ENCODE results near the gene MILR1. TPM values are rescaled to one million over a fixed set of nuclear protein-coding genes. Genes with fewer than 3 reads are reported as not detected.
A peak's percentile ranks its signal among the peaks of the same experiment; 100 is the strongest.

The MILR1 gene
- total RNA-seq, 1 experiment from 2014 or later, result 9.8 TPM

DNA sequence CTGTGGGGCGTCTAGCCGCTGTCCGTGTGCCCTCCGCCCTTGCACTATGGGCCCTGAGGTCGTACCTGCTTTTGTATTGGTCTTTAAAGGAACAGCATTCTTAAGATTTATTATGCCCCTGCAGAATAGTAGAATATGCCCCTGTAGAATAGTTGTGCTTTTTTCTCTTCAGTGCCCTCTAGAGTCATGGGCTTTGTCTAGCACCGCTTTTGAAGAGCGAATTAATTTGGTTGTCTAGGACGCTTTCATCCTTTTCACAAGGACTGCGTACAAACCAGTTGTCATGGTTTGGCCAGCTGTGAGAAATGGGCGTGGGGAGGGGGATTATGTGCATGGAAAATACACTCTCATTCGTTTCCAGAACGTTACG, 58.5 kb downstream of the MILR1 start:
- peaks cover 28% of the 10 kb centered on the region for H3K4me1 Mint-ChIP-seq (ENCODE audit: insufficient read depth, unreplicated experiment)
- TF ChIP-seq CTCF (IDR thresholded peaks at IDR 0.05; ENCODE audit: unreplicated experiment), result peak; percentile 25
- no peaks in the 10 kb centered on the region for H3K27me3 Mint-ChIP-seq (ENCODE audit: insufficient read depth, unreplicated experiment)
- H3K36me3 Mint-ChIP-seq (ENCODE audit: insufficient read depth, unreplicated experiment), result peaks cover 76% of the 10 kb centered on the region
- POLR2A ChIA-PET, result interaction anchor here (0.5 to 6.5 kb wide), 36 partner anchors 8 to 773 kb away, joined by 3 to 225 read pairs (median 8); partner anchors contain the start of genes CCDC47, POLG2, SMARCD2 and SMURF2
- CTCF ChIA-PET, result interaction anchor here (0.6 to 1.7 kb wide), 7 partner anchors 9 to 669 kb away, joined by 3 to 8 read pairs (median 5); no protein-coding TSS in a partner anchor
- H3K4me3 Mint-ChIP-seq (ENCODE audit: unreplicated experiment), result peak overlapping the region; percentile 99
- H3K9me3 Mint-ChIP-seq (ENCODE audit: unreplicated experiment), result no peaks in the 10 kb centered on the region
- no TSS peak for BruUV-seq (replicated peaks)
- H3K27ac Mint-ChIP-seq (ENCODE audit: low read depth, unreplicated experiment), result peak overlapping the region; percentile 100
- intact Hi-C loops (cut with micrococcal nuclease), result loop anchor here (1.0 to 2.0 kb wide), 2 partner anchors 87 to 141 kb away; no protein-coding TSS in a partner anchor
- peak; percentile 72 for DNase-seq (ENCODE audit: unreplicated experiment)

DNA sequence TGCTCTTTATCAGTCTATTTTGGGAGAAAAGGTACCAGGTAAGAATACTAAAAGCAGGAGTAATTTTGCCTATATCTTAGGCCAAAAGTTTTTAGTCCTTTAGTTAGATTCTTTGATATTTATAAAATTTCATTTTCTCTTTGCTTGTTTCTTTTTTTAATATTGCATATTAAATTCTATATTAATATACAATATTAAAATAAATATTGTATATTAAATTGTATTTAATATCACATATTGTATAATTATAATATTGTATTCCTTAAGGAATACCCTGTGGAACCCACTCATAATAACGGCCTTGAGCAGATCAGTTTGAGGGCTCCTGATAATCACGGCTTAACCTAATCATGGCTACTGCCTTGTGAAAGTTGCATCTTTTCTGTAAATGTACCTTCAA, 59.8 kb downstream of the MILR1 start:
- no peaks in the 10 kb centered on the region for H3K27me3 Mint-ChIP-seq (ENCODE audit: insufficient read depth, unreplicated experiment)
- DNase-seq (ENCODE audit: unreplicated experiment), result no peak
- intact Hi-C loops (cut with micrococcal nuclease), result no loop called here
- H3K9me3 Mint-ChIP-seq (ENCODE audit: unreplicated experiment), result no peaks in the 10 kb centered on the region
- CTCF ChIA-PET, result no interaction called here
- H3K27ac Mint-ChIP-seq (ENCODE audit: low read depth, unreplicated experiment), result no peak overlapping the region
- peak overlapping the region; percentile 99 for H3K4me3 Mint-ChIP-seq (ENCODE audit: unreplicated experiment)
- peaks cover 71% of the 10 kb centered on the region for H3K36me3 Mint-ChIP-seq (ENCODE audit: insufficient read depth, unreplicated experiment)
- peaks cover 16% of the 10 kb centered on the region for H3K4me1 Mint-ChIP-seq (ENCODE audit: insufficient read depth, unreplicated experiment)
- no peak for TF ChIP-seq CTCF (IDR thresholded peaks at IDR 0.05; ENCODE audit: unreplicated experiment)
- no TSS peak for BruUV-seq (replicated peaks)
- POLR2A ChIA-PET, result interaction anchor here (1.2 kb wide), 1 partner anchor 12 kb away, joined by 4 read pairs; the partner anchor contains the start of gene POLG2

DNA sequence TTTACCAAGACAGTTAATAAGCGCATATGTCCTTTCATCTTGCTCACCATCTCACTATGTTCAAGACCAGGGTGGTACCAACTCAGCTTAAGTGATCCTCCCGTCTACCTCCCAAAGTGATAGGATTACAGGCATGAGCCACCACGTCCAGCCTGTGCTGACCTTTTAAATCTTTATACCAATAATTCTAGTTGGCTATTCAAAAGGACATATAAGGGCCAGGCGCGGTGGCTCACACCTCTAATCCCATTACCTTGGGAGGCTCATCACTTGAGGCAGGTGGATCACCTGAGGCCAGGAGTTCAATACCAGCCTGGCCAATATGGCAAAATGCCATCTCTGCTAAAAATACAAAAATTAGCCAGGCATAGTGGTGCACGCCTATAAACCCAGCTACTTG, 60.3 kb downstream of the MILR1 start:
- H3K36me3 Mint-ChIP-seq (ENCODE audit: insufficient read depth, unreplicated experiment), result peaks cover 71% of the 10 kb centered on the region
- no peak overlapping the region for H3K27ac Mint-ChIP-seq (ENCODE audit: low read depth, unreplicated experiment)
- ChIA-PET POLR2A (interaction anchor here (1.2 kb wide), 1 partner anchor 12 kb away, joined by 4 read pairs; the partner anchor contains the start of gene POLG2), CTCF (interaction anchor here (0.6 kb wide), 1 partner anchor 210 kb away, joined by 3 read pairs; no protein-coding TSS in a partner anchor)
- H3K27me3 Mint-ChIP-seq (ENCODE audit: insufficient read depth, unreplicated experiment), result no peaks in the 10 kb centered on the region
- H3K4me3 Mint-ChIP-seq (ENCODE audit: unreplicated experiment), result peak overlapping the region; percentile 99
- intact Hi-C loops (cut with micrococcal nuclease), result no loop called here
- DNase-seq (ENCODE audit: unreplicated experiment), result no peak
- no peaks in the 10 kb centered on the region for H3K9me3 Mint-ChIP-seq (ENCODE audit: unreplicated experiment)
- no peak for TF ChIP-seq CTCF (IDR thresholded peaks at IDR 0.05; ENCODE audit: unreplicated experiment)
- BruUV-seq (replicated peaks), result no TSS peak
- H3K4me1 Mint-ChIP-seq (ENCODE audit: insufficient read depth, unreplicated experiment), result peaks cover 11% of the 10 kb centered on the region

DNA sequence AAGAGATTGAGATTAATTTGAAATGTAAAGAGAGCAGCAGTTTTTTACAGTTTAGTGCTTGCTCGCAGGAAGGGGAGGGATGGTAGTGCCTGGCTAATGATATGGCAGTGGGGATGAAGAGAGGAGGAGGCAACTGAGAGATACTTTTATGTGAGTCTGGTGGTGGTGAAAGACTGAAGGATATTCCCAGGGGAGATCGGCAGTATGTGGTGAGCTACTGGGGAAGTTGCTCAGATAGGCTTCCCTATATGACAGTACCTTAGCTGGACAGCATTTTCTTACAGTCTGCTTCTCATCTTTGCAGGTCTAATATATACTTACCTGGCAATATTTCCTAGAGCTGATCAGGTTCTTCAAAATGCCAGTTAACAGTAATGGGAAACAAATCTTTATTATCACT, 66.5 kb downstream of the MILR1 start:
- H3K4me1 Mint-ChIP-seq (ENCODE audit: insufficient read depth, unreplicated experiment), result peaks cover 11% of the 10 kb centered on the region
- H3K4me3 Mint-ChIP-seq (ENCODE audit: unreplicated experiment), result no peak overlapping the region
- intact Hi-C loops (cut with micrococcal nuclease), result no loop called here
- H3K9me3 Mint-ChIP-seq (ENCODE audit: unreplicated experiment), result no peaks in the 10 kb centered on the region
- CTCF ChIA-PET, result interaction anchor here (1.0 to 1.1 kb wide), 2 partner anchors 8 to 14 kb away, joined by 3 to 4 read pairs; no protein-coding TSS in a partner anchor
- H3K27me3 Mint-ChIP-seq (ENCODE audit: insufficient read depth, unreplicated experiment), result no peaks in the 10 kb centered on the region
- BruUV-seq (replicated peaks), result no TSS peak
- H3K36me3 Mint-ChIP-seq (ENCODE audit: insufficient read depth, unreplicated experiment), result peaks cover 94% of the 10 kb centered on the region
- H3K27ac Mint-ChIP-seq (ENCODE audit: low read depth, unreplicated experiment), result peak overlapping the region; percentile 23
- no peak for TF ChIP-seq CTCF (IDR thresholded peaks at IDR 0.05; ENCODE audit: unreplicated experiment)
- POLR2A ChIA-PET, result interaction anchor here (1.4 kb wide), 1 partner anchor 9 kb away, joined by 8 read pairs; the partner anchor contains the start of genes CEP95 and DDX5
- no peak for DNase-seq (ENCODE audit: unreplicated experiment)
